Measurements from ENCODE around the gene ICOS.

- TF ChIP-seq CTCF (IDR thresholded peaks at IDR 0.05; ENCODE audit: poor library complexity, severe bottlenecking) (no peak), POLR2AphosphoS5 (IDR thresholded peaks at IDR 0.05) (no peak), EZH2 (IDR thresholded peaks at IDR 0.05; ENCODE audit: borderline replicate concordance, insufficient read depth, low read length, poor library complexity, severe bottlenecking) (no peak), EP300 (conservative IDR thresholded peaks at IDR 0.05; ENCODE audit: poor library complexity, severe bottlenecking) (no peak)
Observed at GRCh38 chr2:203892207-203892606, 44.4 kb upstream of the ICOS start.
